ENCODE data around the gene FBXW8.

DNA sequence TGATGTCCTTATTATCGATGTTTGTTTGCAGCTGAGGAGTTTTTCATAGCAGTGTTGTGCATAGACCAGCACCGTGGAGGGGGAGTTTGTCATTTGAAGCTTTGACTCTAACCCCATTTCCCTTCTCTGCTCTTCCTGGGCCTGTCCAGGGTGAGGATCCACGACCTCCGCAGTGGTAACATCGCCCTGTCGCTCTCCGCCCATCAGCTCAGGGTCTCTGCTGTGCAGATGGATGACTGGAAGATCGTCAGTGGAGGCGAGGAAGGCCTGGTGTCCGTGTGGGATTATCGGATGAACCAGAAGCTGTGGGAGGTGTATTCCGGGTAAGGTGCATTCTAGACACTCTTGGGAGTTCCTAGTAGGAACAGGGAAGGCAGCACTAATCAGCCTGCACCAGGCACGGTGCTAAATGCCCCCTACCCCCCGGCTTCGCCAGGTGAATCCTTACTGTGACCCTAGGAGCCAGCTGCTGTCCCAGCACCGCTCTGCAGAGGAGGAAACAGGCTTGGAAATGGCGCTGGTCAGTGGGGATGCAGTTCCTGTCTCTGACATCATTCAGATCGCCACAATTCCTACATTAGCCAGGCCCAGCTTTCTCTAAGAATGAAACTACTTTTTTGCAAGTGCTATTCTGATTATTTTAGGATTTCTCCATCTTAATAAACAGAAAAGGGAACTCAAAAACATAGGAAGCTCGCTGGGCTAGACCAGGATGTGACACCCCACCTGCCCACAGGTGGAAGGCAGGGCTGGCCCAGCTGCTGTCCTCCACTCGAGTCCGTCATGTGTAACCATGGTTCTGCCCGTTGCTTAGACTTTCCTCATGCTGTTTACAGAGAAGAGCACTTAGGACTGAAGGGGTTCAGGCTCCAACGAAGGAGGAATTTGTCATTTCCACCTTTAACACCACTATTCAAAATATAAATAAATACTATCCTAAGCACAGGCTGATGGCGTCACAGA, 113.5 kb downstream of the FBXW8 start:
- TF ChIP-seq, protein P1, sequence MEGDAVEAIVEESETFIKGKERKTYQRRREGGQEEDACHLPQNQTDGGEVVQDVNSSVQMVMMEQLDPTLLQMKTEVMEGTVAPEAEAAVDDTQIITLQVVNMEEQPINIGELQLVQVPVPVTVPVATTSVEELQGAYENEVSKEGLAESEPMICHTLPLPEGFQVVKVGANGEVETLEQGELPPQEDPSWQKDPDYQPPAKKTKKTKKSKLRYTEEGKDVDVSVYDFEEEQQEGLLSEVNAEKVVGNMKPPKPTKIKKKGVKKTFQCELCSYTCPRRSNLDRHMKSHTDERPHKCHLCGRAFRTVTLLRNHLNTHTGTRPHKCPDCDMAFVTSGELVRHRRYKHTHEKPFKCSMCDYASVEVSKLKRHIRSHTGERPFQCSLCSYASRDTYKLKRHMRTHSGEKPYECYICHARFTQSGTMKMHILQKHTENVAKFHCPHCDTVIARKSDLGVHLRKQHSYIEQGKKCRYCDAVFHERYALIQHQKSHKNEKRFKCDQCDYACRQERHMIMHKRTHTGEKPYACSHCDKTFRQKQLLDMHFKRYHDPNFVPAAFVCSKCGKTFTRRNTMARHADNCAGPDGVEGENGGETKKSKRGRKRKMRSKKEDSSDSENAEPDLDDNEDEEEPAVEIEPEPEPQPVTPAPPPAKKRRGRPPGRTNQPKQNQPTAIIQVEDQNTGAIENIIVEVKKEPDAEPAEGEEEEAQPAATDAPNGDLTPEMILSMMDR (conservative IDR thresholded peaks at IDR 0.05; ENCODE audit: low read depth, low read length): no peak
- no peak for TF ChIP-seq EZH2phosphoT487 (IDR thresholded peaks at IDR 0.05; ENCODE audit: borderline replicate concordance, low read length)
- no peak for TF ChIP-seq EZH2 (IDR thresholded peaks at IDR 0.05; ENCODE audit: low read length, unreplicated experiment)
